Suppressor macrophage treated with lipopolysaccharide for 1 hour (primary cell): ENCODE data around the gene ST8SIA3.
"Not testable (repeated sequence)": the region's sequence is repeated elsewhere in the genome, so short reads cannot be mapped to it uniquely, and the experiment has no call there.

ENCODE experiments used
- DNase-seq, 3 donors: peaks; one replicate each; pipeline ENCODE4 v3.0.0-alpha.2; 2020 to 2022

ST8SIA3 gene

GRCh38 chr18:57372444-57372843 is 20.1 kb downstream of the ST8SIA3 start:
- DNase-seq, result no peak

GRCh38 chr18:57373017-57373416 is 20.7 kb downstream of the ST8SIA3 start:
- no peak for DNase-seq

- DNase-seq, result no peak
These were observed 24.1 kb downstream of the ST8SIA3 start for GRCh38 chr18:57376503-57376902.

- DNase-seq, result no peak
These were observed 36.9 kb downstream of the ST8SIA3 start for GRCh38 chr18:57389271-57389670.

GRCh38 chr18:57390044-57390443 is 37.7 kb downstream of the ST8SIA3 start:
- no peak for DNase-seq

GRCh38 chr18:57394749-57395148 is 42.4 kb downstream of the ST8SIA3 start:
- DNase-seq, result not testable (repeated sequence)

- not testable (repeated sequence) for DNase-seq
These were observed 44.5 kb downstream of the ST8SIA3 start for GRCh38 chr18:57396831-57397230.

- peak in 2 of 3 donors; percentile 4 to 6 for DNase-seq
These were observed 45.2 kb downstream of the ST8SIA3 start for GRCh38 chr18:57397440-57398132.

GRCh38 chr18:57404345-57404744 is 52.0 kb downstream of the ST8SIA3 start:
- DNase-seq, result no peak

- no peak for DNase-seq
These were observed 57.3 kb downstream of the ST8SIA3 start for GRCh38 chr18:57409650-57410049.

GRCh38 chr18:57410749-57411148 is 58.4 kb downstream of the ST8SIA3 start:
- no peak for DNase-seq

- DNase-seq, result no peak
These were observed 64.2 kb downstream of the ST8SIA3 start for GRCh38 chr18:57416542-57416941.
